Stimulated activated CD8-positive, alpha-beta memory T cell treated with anti-CD3 and anti-CD28 coated beads, Interleukin-2, amount 100 ng/mL, for 48 hours (primary cell): ENCODE results near the gene PLXNC1.

Experiments used
- DNase-seq, 2 donors: peaks; one replicate each; pipeline ENCODE4 v3.0.0-alpha.2; 2020; ENCODE audit warnings: low read depth in 2 of 2

PLXNC1 gene

DNA sequence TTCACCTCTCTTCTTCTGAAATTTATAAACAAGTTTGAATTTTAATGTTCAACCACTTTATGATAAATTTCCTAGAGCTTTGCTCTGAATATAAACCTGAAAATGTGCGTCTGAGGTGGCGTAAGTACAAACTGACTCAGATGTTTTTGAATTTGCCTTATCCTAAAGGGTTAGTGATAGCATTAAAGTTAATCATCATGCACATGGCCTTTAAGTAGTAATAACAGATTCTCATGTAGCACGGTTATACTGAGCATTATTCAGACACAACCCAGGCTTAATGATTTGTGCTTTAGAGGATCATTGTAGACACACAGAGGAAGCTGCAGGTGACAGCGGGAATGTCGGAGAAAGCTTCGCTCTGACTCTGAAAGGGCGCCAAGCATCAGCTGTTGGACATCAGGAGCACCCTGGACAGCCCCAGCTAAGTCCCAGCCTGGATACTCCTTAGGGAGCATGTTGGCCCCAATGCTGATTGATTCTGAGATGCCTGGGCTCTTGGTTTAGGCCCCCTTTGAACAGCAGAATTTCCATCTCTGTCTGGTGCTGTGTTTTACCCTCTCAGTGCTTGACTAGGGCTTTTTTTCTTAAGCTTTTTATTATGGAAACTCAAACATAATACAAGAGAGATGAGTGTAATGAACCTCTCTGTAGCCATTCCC is 91.1 kb downstream of the PLXNC1 start:
- no peak for DNase-seq

DNA sequence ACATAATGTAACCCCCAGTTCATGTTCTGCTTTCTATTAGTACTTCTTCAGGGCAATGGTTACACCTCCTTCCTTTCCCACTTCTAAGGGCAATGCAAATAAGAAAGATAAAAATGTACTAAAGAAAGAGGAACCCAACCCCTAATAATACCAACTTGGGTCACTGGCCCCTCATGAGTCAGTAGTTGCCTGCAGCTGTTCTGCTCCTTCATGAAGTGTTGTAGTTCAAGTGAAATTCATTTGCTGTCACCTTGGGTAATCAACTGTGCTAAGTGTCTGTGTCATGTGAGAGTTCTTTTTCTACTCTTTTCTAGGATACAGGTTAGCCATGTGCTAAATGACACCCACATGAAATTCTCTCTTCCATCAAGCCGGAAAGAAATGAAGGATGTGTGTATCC is 91.8 kb downstream of the PLXNC1 start:
- DNase-seq: no peak

DNA sequence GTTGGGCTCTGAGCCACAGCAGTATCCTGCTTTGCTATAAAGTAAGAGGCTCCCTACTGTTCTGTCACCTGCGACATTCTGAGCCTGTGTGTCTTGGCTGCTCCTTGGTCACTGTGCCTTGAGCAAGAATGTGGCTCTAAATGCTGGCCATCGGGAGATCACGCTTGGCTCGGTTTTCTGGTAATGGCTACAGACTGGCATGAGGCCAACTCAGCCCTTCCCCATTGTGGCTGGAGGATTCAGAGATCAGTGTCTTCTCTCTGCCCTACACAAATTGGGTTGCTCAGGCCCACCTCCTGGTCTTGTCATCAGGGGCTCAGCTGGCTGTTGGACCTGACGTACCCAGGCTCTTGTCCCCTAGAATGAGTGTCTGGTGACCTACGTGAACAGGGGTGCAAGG is 94.5 kb downstream of the PLXNC1 start:
- no peak for DNase-seq

DNA sequence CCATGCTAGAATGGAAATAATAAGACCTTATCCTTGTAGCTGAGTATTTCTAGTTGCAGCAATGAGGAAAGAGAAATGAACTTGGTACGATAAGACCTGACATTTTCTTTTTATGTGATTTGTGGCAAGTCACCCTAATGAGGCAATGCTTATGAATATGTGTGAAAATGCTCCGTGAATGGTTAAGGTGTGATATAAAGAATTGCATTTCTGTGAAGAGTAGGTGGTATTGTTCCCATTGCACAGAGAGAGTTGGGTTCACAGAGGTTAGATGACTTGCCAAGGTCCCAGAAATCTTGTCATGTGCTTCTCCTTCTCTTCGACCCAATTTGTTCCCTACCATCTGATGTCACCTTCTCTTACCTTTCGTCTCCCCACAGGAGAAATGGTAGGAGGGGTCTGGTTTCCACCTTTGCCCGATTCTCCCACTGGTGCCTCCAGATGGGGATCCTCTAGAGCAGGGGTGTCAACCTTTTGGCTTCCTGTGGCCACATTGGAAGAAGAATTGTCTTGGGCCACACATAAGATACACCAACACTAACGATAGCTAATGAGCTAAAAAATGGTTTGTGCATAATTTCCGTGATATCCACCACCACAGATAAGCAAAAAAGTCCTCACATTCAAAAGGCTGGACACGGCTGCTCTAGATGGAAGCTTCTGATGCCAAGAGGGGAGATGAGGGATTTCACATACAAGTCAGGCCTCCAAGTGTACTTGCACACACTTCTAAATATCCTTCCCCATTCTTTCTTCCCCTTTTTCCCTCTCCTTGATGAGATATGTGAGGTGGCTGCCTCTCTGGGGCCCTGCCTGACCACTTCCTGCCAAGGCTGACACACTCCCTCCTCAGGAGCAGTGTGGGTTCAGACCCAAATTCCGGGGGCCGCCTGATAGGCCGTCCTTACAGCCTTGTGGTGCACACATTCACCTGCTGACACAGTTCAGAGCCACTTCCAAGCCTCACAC is 96.1 kb downstream of the PLXNC1 start:
- peak; percentile 36 to 41 for DNase-seq

DNA sequence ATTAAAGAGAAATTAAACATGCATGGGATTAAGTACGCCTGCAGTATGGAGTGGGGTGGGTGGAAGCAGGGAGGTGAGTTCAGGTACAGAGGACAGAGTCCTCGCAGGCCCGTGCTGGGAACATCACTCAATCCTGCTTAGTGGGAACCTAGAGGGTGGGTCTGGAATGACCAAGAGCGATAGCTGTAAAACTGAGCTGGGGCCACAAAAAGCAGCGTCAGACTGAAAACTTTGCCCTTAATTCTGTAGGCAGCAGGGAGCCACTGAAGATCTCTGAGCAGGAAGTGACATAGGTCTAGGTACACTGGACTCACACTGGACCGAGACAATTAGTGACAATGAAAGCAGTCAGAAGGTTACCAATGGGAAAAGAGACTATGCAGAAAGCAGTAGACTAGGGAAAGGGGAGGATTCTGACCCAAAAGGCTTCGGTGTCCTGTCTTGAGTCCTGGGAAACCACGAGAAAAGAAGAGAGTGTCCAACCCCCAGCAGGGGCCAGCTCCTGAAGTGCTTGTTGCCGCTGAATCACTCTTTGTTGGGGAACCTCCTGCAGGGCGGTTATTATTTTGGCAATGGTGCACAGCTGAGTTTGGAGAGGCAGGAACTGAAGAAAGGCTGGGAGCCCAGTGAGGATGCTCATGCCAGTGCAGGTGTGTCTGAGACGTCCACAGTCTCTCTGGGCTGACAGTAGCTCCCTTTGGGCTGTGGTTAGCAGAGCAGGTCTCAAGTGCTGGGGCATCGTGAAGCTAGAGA is 97.4 kb downstream of the PLXNC1 start:
- no peak for DNase-seq

DNA sequence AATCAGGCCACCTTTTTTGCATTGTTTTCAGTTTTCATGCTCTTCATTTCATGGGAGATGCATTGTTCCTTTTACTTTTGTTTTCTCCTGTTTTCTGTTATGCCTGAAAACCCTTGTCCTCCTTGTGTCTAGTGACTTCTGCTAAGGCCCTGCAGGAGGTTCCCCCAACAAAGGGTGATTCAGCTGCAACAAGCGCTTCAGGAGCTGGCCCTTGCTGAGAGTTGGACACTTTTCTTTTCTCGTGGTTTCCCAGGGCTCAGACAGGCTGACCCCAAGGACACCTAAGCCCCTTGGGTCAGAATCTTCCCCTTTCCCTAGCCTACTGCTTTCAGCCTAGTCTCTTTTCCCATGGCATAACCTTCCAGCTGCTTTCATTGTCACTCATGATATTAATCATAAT is 98.9 kb downstream of the PLXNC1 start:
- no peak for DNase-seq

DNA sequence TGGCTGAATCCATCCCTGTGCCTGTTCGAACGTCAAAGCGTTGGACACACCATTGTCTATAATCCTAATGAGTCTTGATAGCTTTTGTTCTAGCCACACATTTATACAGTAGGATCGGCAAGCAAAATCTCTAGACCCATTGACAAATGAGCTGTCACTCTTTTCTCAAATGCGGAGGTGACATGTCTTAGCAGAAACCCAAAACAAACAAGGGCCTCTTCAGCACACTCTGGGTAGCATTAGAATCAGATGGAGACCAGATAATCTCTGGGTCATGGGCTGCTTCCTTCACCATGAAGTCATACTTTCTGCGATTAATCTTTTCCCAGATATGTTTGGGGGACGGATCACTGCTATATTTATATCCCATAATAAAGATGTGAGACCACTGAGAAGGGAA is 100.2 kb downstream of the PLXNC1 start:
- no peak for DNase-seq

DNA sequence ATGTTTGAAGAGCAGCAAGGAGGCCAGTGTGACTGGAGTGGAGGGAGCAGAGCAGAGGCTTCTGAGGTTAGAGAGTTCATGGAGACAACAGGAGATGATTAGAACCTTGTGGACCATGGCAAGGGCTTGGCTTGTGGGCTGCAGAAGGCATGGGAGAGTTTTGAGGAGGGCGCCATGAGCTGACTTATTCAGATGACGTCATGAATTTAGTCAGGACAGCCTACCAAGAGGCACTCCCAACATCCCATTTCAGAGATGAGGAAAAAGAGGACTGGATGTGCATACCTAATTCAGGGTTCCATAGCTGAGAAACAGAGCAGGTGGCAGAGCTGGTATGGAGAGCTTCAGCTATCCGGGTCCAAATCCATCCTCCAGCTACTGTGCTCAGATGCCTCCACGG is 101.8 kb downstream of the PLXNC1 start:
- DNase-seq: no peak

DNA sequence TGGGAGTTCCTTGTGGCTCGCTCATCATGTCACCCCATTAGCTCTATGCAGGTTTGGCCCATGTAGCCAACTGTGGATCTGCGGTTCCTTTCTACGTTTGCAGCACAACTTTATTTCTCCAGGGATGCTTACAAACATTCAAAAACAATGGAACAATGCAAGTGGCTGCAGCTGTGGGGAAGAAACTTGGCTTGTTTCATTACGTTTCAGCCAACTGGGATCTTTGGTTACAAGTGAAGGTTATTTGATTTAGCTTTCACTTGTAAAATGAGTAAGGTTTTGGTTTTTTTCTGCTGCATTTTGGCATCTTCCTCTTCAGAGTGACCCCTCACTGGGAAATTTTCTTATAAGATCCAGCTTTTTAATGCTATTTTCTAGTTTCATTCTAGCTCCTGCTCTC is 105.9 kb downstream of the PLXNC1 start:
- DNase-seq: no peak

DNA sequence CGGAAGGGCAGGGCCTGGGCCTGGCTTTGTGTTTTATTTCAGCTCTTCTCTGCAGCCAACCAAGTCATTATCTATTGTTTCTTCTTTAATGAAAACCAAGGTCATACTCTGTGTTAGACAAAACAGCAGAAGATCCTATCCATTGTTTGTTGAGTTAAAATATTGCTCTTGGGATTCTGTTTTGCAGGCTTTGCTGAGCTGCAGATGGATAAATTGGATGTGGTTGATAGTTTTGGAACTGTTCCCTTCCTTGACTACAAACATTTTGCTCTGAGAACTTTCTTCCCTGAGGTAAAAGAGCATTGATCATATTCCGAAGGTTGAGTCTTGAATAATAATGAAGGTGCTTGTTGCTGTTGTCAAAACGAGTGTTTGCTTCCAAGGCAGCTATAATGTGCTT is 106.6 kb downstream of the PLXNC1 start:
- no peak for DNase-seq

DNA sequence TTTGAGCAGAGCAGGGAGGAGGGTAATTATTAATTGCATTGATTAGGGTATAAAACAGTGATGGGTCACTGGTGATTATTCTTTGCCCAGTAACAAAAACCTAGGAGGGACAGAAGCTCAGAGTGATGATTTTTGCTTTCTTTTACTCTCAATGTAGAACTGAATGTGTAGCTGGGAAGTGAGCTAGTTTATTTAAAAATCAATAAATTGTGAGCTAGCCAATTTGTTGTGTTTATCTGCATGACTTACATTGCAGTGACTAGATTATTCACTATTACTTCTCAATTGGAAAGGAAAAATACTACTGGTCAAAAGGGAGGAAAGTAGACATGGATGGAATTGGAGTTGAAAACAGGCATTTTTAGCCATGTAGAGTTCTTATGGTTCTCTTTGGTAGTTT is 107.1 kb downstream of the PLXNC1 start:
- no peak for DNase-seq

DNA sequence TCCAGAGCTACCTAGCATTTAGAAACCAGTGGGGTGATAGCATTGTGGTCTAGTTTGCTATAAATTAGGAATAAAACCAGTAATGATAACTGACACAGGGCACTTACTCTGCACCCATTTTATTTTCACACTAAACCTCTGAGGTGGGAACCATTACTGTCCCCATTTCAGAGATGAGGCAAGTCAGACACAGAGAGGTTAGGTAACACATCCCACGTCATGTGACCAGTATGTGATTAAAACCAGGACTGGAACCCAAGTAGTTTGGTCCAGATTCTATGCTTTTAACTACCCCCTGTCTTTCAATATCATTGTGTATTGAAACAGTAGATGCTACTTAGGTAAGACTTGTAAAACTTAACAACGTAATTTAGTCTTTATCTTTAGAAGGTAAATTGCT is 110.2 kb downstream of the PLXNC1 start:
- DNase-seq: no peak

DNA sequence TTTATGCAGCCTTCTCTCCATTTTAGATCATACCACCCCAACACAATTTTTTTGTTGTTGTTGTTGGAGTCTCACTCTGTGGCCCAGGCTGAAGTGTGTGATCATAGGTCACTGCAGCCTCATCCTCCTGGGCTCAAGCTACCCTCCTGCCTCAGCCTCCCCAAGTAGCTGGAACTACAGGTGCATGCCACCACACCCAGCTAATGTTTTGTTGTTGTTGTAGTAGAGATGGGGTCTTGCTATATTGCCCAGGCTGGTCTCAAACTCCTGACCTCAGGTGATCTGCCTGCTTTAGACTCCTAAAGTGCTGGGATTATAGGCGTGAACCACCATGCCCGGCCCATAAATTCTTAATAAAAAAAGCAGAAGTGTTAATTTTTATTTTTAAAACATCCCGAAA is 111.6 kb downstream of the PLXNC1 start:
- DNase-seq: no peak

DNA sequence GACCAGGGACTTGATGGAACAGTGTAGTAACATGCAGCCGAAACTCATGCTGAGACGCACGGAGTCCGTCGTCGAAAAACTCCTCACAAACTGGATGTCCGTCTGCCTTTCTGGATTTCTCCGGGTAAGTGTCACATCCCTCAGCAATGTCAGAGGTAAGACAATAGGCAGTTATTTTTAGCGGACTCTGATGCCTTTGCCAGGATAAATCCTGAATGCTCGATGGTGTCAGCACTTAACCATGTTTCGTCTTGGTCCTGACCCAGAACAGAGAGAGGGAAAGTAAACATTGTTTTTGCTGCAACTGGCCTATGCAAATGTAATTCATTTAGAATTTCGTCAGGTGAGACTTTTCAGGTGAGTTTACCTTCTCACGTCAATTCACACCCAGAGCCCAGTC is 112.3 kb downstream of the PLXNC1 start:
- no peak for DNase-seq

DNA sequence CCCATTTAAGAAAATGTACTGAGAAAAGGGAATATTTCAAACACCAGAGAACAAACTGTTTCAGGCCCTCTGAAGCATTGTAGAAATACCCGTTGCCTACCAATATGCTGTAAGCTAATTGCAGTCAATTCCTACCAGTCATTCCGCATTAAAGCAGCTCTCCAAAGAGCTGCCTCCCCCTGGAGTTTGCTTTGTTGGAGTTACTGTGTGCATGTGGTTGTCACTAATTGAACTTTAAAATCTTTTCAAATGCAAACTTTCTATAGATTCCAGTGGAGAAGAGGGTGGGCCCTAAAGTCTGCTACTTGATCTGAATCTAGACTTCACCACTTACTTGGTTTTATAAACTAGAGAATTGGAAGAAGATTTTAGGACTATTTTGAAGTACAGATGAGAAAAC is 112.7 kb downstream of the PLXNC1 start:
- no peak for DNase-seq

DNA sequence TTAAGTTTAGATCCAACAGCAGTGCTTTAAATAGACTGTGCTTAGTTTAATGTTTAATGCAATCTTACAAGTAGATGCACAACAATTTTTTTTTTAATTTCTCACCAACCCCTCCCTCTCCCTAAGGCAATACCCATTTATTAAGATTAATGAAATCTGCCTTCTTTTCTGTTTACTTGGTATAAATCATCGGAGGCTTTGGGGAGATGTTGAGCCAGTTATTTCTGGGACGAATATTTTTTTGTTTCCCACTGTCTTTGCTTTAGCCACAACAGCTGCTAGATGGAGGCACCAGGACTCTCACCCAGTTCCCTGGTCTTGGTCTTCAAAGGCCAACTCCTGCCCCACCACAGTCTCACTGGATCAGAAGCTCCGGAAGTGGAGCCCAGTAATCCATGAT is 113.4 kb downstream of the PLXNC1 start:
- no peak for DNase-seq

DNA sequence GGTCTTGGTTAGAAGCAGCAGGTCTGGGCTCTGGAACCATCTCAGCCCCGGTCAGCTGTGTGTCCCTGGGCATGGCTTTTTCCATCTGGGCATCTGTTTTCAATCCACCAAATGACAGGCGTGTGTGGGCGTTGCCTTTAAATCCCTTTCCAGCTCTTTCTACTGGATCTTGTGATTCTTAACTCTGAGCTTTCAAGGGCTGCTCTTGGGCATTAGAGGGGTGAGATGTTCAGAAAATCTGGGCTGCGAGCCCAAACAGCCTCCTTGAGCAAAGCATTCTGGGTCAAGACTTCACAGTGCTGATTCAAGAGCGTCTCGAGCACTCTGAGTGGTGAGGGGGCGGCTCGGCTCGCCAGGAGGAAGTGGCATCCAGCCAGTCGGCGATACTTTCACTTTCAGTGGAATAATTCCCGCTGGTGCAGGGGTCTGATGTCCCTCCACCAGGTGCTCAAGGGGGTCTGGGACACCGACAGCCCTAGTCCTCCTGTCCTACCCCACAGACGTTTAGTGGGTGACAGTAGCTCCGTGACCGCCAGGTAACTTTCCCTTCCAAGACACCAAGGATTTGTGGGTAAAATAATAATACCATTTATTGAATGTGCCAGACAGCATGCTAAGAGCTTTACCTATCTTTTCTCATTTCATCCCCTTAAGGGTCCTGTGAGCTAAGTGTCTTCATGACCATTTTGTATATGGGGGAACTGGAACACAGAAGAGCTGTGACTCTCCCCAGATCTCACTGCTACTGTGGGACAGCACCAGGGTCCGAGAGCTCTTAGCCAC is 114.0 kb downstream of the PLXNC1 start:
- DNase-seq: peak; percentile 44 to 52

DNA sequence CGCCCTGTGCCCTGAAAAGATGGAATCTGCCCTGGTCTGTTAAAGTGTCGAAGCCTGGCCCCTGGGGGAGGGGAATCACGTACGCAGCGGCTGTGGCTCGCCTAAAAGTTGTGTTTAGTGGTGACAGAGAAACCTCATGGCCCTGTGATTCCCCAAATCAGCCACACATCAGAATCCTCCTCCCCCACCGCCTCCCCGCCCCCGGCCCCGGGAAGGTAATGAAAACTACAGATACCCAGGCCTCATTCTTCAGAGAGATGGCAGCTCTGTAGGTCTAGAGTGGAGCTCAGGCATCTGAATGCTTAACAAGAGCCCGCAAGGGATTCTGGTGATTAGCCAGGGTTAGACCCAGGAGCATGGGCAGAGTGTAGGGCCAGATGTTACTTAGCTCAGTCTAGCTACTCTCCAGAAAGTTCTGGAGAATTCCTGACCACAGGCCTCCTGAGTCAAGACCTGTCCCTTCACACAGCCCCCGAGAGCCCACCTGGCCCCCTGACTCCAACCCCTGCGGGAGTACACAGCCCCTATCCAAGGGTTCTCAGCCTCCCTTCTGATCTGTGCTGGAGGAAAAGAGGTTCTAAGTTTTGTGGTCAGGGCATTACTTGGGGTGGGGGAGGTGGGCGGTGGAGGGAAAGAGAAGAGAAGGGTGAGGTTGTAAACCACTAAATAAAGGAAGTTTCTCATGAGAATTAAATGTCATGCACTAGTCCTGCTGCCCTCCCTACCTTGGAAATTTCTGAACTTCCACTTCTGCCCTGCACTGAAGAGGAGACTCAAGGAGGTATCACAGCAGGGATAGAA is 114.8 kb downstream of the PLXNC1 start:
- peak; percentile 56 to 58 for DNase-seq

DNA sequence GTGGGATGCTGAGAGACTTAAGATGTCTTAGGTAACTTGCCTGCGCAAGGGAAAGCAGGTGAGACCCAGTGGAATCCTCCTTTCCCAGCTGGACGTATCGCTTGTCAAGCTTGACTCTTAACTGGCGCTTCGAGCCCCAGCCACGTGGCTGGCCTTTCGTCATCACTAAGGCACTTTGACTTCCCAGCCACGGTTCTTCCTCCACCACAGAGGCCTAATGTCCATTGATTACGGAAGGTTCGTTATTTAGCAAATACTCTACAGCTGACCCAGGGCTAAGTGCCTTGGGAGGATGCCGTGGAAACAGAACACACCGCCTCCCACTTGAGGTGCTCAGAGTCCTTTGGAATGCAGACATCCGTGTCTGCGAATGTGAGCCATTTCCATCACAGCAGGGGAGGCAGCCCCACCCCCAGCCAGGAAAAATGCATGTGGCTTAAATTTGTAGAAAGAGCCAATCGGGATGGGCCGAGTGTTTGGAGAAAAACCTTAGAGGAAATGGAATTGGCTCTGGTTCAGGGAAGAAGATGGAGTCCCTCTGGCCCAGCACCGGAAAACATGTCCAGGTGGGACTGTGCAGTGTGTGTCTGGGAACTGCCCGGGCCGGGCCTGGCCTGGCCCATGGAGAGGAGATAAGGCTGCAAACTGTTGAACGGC is 115.7 kb downstream of the PLXNC1 start:
- no peak for DNase-seq

DNA sequence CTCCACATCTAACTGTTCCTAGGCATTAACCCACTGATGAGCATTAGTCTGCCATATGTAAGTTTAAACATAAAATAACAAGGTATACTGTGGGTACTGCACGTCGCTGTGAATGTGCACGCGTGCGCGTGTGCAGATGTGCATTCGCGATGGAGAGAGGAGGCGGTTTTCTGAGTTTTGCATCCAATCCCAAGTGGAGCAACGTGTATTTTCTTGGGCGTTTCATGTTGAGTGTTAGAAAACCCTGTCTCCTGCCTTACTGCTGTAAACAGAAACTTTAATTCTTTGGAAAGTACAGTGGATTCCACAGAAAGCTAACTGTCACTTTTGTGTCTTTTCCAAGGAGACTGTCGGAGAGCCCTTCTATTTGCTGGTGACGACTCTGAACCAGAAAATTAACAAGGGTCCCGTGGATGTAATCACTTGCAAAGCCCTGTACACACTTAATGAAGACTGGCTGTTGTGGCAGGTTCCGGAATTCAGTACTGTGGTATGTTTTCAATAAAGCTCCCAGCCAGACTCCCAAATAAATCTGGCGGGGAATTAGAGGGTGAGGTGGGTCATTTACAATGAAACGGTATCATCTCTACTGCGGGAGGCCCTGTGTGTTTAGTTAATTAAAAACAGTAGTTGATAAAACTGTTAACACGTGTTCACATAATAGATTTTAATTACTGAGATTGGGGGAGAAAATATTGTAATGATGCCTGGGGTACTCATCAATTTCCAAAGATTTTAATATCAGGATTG is 116.5 kb downstream of the PLXNC1 start:
- DNase-seq: no peak
